Bronchial epithelial cell (primary cell): Measurements from ENCODE around the gene OR8D1. TPM values are rescaled to one million over a fixed set of nuclear protein-coding genes. Genes with fewer than 3 reads are reported as not detected.

Experiments used
- DNase-seq: peaks from one replicate; pipeline ENCODE4 v3.0.0-alpha.2; 2010; ENCODE audit warnings: low read depth
- FAIRE-seq: peaks from 2 replicates; lab custom pipeline; 2011; peaks lifted over from hg19 to GRCh38; lab: Jason Lieb, UNC
- H3K27me3 ChIP-seq: 2 replicates; pipeline ENCODE4 v1.5.1; 2011; ENCODE audit warnings: low read length; ENCODE audit not compliant: control insufficient read depth, insufficient read depth
- H3K36me3 ChIP-seq: 2 replicates; pipeline ENCODE4 v1.5.1; 2011; ENCODE audit warnings: low read length; ENCODE audit not compliant: control insufficient read depth, insufficient read depth
- H3K4me3 ChIP-seq: 2 replicates; pipeline ENCODE4 v1.5.1; 2011; ENCODE audit warnings: mild to moderate bottlenecking, low read depth, low read length, control low read depth
- total RNA-seq: library from RNA; depleted of rRNA; stranded (reverse); fragments of >200 nt; gene quantifications from 2 replicates; pipeline ENCODE4 v1.2.1, GENCODE V29; 2014
- TF ChIP-seq, protein P1 (sequence below): IDR thresholded peaks from 2 replicates; pipeline ENCODE4 v1.5.1; 2011; ENCODE audit warnings: mild to moderate bottlenecking, moderate library complexity, low read length, control low read depth, inconsistent platforms; ENCODE audit not compliant: insufficient read depth, severe bottlenecking

The OR8D1 gene
- total RNA-seq, 1 donor from 2014 or later: not detected

DNA sequence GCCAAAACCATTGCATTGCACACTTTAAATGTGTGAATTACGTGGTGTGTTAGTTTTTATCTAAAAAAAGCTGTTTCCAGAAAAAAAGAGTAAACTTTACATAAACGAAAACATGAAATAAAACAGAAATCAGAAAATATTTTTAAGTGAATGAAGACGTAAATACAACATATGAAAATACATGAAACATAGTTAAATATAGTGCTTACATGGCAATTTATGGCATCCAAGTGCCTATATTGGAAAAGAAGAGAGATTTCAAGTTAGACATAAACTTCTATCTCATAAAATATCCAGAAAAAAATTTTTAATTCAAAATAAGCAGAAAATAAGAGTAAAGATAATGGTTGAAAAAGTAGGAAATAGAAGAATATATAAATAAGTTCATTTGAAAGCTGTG is 18.1 kb upstream of the OR8D1 start:
- H3K36me3 ChIP-seq: no peaks in the 10 kb centered on the region
- DNase-seq: no peak
- FAIRE-seq: no peak
- H3K4me3 ChIP-seq: no peak overlapping the region
- TF ChIP-seq, protein P1, sequence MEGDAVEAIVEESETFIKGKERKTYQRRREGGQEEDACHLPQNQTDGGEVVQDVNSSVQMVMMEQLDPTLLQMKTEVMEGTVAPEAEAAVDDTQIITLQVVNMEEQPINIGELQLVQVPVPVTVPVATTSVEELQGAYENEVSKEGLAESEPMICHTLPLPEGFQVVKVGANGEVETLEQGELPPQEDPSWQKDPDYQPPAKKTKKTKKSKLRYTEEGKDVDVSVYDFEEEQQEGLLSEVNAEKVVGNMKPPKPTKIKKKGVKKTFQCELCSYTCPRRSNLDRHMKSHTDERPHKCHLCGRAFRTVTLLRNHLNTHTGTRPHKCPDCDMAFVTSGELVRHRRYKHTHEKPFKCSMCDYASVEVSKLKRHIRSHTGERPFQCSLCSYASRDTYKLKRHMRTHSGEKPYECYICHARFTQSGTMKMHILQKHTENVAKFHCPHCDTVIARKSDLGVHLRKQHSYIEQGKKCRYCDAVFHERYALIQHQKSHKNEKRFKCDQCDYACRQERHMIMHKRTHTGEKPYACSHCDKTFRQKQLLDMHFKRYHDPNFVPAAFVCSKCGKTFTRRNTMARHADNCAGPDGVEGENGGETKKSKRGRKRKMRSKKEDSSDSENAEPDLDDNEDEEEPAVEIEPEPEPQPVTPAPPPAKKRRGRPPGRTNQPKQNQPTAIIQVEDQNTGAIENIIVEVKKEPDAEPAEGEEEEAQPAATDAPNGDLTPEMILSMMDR: no peak
- no peaks in the 10 kb centered on the region for H3K27me3 ChIP-seq

DNA sequence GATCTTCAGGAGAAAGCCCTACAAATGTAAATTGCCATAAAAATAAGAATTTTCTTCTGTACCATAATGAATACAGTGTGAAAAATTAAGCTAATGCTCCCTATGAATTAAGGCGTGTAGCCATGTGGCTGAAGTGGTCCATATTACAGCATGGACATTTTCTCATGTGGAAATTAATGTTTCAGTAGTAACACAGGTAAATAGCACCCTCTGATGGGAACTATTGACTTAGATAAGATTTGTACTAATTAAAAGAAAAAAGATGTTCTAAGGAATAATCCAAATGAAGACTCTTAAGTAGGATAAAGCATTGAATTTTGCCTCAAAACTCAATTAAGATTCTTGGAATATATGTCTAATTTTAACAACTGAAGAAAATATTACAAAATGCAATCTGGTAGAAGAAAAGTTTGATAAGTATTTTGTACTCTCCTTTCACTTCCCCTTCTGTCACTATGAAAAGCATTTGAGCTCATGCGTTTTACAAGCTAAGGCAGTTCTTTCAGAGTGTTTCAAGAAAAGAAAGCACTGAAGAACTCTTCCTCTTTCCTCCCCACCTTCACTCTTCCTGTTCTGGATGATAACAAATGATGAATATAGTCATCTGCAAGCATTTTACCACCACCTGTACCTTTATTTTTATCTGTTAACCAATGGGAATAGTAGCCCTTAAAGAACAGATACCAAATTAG is 16.2 kb upstream of the OR8D1 start:
- Histone ChIP-seq H3K36me3 (no peaks in the 10 kb centered on the region), H3K4me3 (no peak overlapping the region), H3K27me3 (no peaks in the 10 kb centered on the region)
- no peak for DNase-seq
- TF ChIP-seq, protein P1: no peak
- FAIRE-seq: no peak

DNA sequence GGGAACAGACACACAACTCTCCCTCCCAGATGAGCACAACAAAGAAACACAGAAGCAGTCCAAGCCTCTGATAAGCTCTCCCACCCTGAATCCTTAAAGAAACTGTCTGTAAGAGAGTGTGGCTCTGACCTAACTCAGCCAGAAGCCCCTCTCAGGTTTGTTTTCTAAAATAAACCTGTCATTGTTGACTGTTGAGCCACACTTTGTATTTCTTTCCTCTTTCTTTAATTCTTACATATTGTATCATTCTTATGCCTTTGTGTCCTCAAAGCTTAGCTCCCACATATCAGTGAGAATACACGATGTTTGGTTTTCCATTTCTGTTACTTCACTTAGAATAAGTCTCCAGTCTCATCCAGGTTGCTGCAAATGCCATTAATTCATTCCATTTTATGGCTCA is 14.0 kb upstream of the OR8D1 start:
- TF ChIP-seq, protein P1: no peak
- FAIRE-seq: peak; percentile 90
- H3K27me3 ChIP-seq: no peaks in the 10 kb centered on the region
- no peak for DNase-seq
- H3K4me3 ChIP-seq: no peak overlapping the region
- no peaks in the 10 kb centered on the region for H3K36me3 ChIP-seq

DNA sequence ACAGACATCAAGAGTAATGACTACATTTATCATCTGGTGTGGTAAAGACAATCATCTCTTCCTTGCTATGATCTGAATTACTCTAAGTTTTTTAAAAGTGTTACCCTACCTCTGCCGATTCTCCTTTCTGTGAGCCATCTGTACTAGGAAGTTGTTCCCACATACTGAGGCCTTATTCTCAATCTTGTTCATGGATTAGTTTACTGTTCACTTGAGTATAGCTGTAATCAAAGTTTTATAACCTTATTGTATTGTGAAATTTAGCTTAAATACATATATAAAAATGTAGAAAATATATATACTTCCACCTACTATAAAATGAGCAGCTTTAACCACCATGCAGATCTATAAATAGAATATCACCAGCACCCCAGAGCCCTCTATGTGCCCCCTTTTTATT is 8.6 kb upstream of the OR8D1 start:
- FAIRE-seq: no peak
- H3K36me3 ChIP-seq: no peaks in the 10 kb centered on the region

DNA sequence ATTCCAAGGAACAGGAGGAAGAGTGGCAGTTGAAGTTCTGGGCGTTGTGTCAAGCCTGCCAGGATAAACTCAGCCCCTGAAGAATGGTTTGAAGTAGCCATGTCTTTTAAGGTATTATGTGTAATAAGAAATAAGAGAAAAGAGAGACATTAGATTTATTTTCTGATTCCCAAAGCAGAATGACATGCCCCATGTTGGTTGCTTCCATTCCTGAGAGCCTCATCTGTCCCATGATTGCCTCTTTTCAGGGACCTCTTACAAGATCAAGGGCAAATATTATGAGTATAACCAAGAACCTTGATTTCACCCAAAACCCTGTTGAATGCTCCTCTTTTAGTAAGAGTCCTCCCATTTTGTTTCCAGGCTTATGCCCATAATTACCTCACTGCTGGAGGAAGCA is 6.3 kb upstream of the OR8D1 start, which contains the start of gene OR8D2:
OR8D2 (minus strand) TSS at position 101 of the 400 bp plus-strand sequence; CDS start at position 101, 0 bp downstream.
- H3K36me3 ChIP-seq: no peaks in the 10 kb centered on the region
- DNase-seq (no peak), FAIRE-seq (no peak)
- no peaks in the 10 kb centered on the region for H3K27me3 ChIP-seq
- TF ChIP-seq, protein P1: no peak
- H3K4me3 ChIP-seq: no peak within 1 kb of the TSS

More for the DNA sequence above, 8.6 kb upstream of the OR8D1 start:
- TF ChIP-seq, protein P1: no peak
- H3K4me3 ChIP-seq: no peak overlapping the region
- no peak for DNase-seq
- H3K27me3 ChIP-seq: no peaks in the 10 kb centered on the region
